Cardiac muscle cell (in vitro differentiated cells and primary cell): Measurements from ENCODE around the gene PRRX2. TPM values are rescaled to one million over a fixed set of nuclear protein-coding genes. Genes with fewer than 3 reads are reported as not detected.

Experiments used
- DNase-seq, 2 donors: peaks; one replicate each; pipeline versions ENCODE4 v3.0.0 to v3.0.0-alpha.2; 2010 to 2017; ENCODE audit warnings: low read depth in 1 of 2, low spot score in 1 of 2
- H3K27ac ChIP-seq: fragments of 200-600 bp; sonication (generic); 2 replicates; pipeline ENCODE4 v1.5.1; 2016
- H3K27me3 ChIP-seq: fragments of 200-600 bp; sonication (generic); 2 replicates; pipeline ENCODE4 v1.6.0; 2016; ENCODE audit warnings: control low read depth
- H3K36me3 ChIP-seq: fragments of 200-600 bp; sonication (generic); 2 replicates; pipeline ENCODE4 v1.5.1; 2016; ENCODE audit warnings: control low read depth
- H3K4me1 ChIP-seq: fragments of 200-600 bp; sonication (generic); 2 replicates; pipeline ENCODE4 v1.8.1; 2017; ENCODE audit warnings: low read depth, mild to moderate bottlenecking, mixed run types
- H3K4me3 ChIP-seq: fragments of 200-600 bp; sonication (generic); 2 replicates; pipeline ENCODE4 v1.5.1; 2016; ENCODE audit warnings: mild to moderate bottlenecking
- H3K9me3 ChIP-seq: fragments of 200-600 bp; sonication (generic); 2 replicates; pipeline ENCODE4 v1.5.1; 2017; ENCODE audit warnings: low read depth, mild to moderate bottlenecking, control low read depth
- CTCF ChIP-seq: IDR thresholded peaks from 2 replicates; pipeline ENCODE4 v1.5.1; 2012; ENCODE audit warnings: low read depth, mild to moderate bottlenecking, low read length
- polyA plus RNA-seq: library from polyadenylated mRNA; unstranded; fragments of >200 nt; fragmentation: Nextera tagmentation; extraction: Ambion mirVana; gene quantifications from 2 replicates; pipeline ENCODE4 v1.2.1, GENCODE V29; 2016
- total RNA-seq: library from RNA; depleted of rRNA; stranded (reverse); fragments of >200 nt; gene quantifications from 2 replicates; pipeline ENCODE4 v1.2.3, GENCODE V29; 2016

The PRRX2 gene
- total and polyA plus RNA-seq, 2 experiments from 2014 or later, result 3.0 to 10.2 TPM

- no peak overlapping the region for H3K4me3 ChIP-seq
- no peaks in the 10 kb centered on the region for H3K27me3 ChIP-seq
- H3K4me1 ChIP-seq, result peaks cover 10% of the 10 kb centered on the region
- H3K36me3 ChIP-seq, result no peaks in the 10 kb centered on the region
- no peak for TF ChIP-seq CTCF
- H3K9me3 ChIP-seq, result no peaks in the 10 kb centered on the region
- DNase-seq, result no peak
- no peak overlapping the region for H3K27ac ChIP-seq
Measured at GRCh38 chr9:129749575-129749974, 84.1 kb downstream of the PRRX2 start.

DNA sequence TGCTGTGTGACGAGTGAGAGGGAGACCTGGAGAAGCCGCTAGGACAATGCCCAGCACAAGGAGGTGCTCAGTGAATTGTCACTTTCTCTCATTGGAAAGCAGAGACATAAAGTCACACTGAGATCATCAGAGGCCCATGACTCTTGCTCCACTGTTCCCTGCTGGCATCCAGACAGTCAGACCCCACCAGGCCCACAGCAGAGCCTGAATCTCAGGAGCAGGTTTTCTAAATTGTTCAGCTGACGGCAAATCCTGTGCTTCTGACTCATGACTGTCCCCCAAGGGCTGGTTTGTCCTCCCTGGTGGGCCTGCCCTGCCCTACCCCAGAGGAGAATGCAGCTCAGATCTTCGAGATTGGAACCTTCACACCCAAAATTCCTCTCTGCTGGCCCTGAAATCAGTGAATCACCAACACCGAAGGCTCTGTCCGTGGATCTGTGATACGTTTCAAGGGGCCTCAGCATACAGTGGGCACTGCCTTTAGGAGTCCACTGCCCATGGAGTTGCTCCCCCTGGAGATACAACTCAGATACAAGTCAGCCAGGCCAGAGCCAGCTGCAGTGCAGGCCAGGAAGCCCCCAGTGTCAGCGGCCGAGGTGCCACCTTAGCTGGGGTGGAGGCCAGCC lies 84.7 kb downstream of the PRRX2 start:
- Histone ChIP-seq H3K4me1 (peaks cover 10% of the 10 kb centered on the region), H3K27ac (no peak overlapping the region), H3K36me3 (no peaks in the 10 kb centered on the region), H3K27me3 (no peaks in the 10 kb centered on the region), H3K9me3 (no peaks in the 10 kb centered on the region), H3K4me3 (no peak overlapping the region)
- DNase-seq, result no peak
- no peak for TF ChIP-seq CTCF

GRCh38 chr9:129751841-129752801 lies 86.7 kb downstream of the PRRX2 start:
- Histone ChIP-seq H3K4me1 (peaks cover 10% of the 10 kb centered on the region), H3K27me3 (no peaks in the 10 kb centered on the region), H3K36me3 (no peaks in the 10 kb centered on the region), H3K27ac (no peak overlapping the region), H3K4me3 (no peak overlapping the region), H3K9me3 (no peaks in the 10 kb centered on the region)
- TF ChIP-seq CTCF, result no peak
- DNase-seq, result no peak

- H3K9me3 ChIP-seq, result no peaks in the 10 kb centered on the region
- DNase-seq, result peak; percentile 82 to 92
- H3K36me3 ChIP-seq, result no peaks in the 10 kb centered on the region
- peaks cover 10% of the 10 kb centered on the region for H3K4me1 ChIP-seq
- no peak within 1 kb of the TSS for H3K27ac ChIP-seq
- no peak for TF ChIP-seq CTCF
- H3K4me3 ChIP-seq, result no peak within 1 kb of the TSS
- no peaks in the 10 kb centered on the region for H3K27me3 ChIP-seq
Measured at GRCh38 chr9:129752900-129753729, 87.7 kb downstream of the PRRX2 start, which contains the start of gene PTGES. PTGES (minus strand) TSS chr9:129753042; CDS start chr9:129753012, 30 bp downstream.

DNA sequence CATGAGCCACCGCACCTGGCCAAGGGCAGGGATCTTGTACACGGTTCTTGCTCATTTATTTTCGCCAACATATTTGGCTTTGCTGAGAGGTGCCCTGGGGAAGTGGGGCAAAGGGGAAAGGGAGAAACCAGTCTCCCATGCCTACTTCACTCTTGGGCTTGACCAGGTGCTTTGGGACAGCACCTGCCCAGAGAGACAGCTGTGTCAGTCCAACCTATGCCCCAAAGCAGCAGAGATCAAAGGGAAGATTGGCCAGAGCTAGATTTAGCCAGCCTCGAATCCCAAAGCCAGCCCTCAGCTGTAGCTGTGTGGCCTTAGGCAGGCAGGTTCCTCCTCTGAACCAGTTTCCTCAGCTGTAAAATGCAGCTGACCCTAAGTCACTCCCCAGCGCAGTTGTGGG lies 89.7 kb downstream of the PRRX2 start:
- no peaks in the 10 kb centered on the region for H3K9me3 ChIP-seq
- H3K36me3 ChIP-seq, result no peaks in the 10 kb centered on the region
- H3K4me3 ChIP-seq, result no peak overlapping the region
- H3K27ac ChIP-seq, result no peak overlapping the region
- no peaks in the 10 kb centered on the region for H3K27me3 ChIP-seq
- no peak for DNase-seq
- no peak for TF ChIP-seq CTCF
- H3K4me1 ChIP-seq, result peaks cover 20% of the 10 kb centered on the region
